Measurements from ENCODE around the gene B3GNT2.
A peak's percentile ranks its signal among the peaks of the same experiment; 100 is the strongest.

The B3GNT2 gene

DNA sequence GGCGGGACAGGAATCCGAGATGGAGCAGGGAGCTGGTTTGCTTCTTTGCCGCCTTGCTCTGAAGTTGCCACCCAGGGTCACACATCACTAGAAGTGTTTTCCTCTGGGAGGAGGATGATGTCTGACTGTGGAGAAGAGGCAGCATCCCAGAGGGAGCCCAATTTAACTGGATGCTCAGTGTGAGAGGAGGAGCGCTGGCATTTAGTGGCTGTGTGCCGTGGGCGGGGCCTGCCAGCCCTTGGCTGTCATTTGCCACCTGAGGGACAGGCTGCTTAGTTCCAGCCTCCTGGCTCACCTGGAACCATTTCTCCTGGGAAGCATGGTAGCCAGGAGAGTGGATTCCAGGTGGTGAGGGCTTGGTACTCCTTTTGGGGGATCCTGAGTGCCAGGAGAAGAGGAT, 9.6 kb downstream of the B3GNT2 start:
- no peaks in the 10 kb centered on the region for H3K9me3 ChIP-seq (ENCODE audit: control insufficient read depth, insufficient read depth, low read depth, low read length)
- ChIA-PET POLR2A (no interaction called here), CTCF (no interaction called here)
- H3K27ac ChIP-seq (ENCODE audit: extremely low read depth, low read depth, low read length): no peak overlapping the region
- H3K4me1 ChIP-seq (ENCODE audit: control insufficient read depth, insufficient read depth, low read length): peaks cover 9% of the 10 kb centered on the region
- H3K4me3 ChIP-seq (ENCODE audit: low read depth, low read length): no peak overlapping the region
- no peak for TF ChIP-seq GLI2 (tag by site-specific recombination; IDR thresholded peaks at IDR 0.05; ENCODE audit: borderline replicate concordance, low read depth)
- no peaks in the 10 kb centered on the region for H3K36me3 ChIP-seq (ENCODE audit: control insufficient read depth in 2 of 2, insufficient read depth in 1 of 2, low read length in 2 of 2)

DNA sequence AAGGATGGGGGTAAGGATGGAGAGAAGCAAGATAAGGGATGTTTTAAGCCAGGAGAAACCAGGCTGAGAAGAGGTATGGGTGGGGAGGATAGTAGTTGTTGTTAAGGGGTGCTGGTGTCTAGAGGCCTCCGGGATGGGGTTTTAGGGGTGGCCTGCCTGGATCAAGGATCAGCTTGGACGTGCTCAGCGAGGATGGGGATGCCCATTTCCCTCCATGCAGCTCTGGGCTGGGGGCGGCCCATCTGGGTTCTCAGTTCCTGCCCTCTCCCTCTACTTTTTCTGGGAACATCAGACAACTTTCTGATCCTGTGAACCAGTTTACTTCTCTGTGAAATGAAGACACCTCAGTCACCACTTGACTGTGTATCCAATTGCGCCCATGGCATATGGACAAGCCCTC, 10.1 kb downstream of the B3GNT2 start:
- Histone ChIP-seq H3K4me1 (ENCODE audit: control insufficient read depth, insufficient read depth, low read length) (peaks cover 8% of the 10 kb centered on the region), H3K36me3 (ENCODE audit: control insufficient read depth in 2 of 2, insufficient read depth in 1 of 2, low read length in 2 of 2) (no peaks in the 10 kb centered on the region), H3K4me3 (ENCODE audit: low read depth, low read length) (no peak overlapping the region), H3K9me3 (ENCODE audit: control insufficient read depth, insufficient read depth, low read depth, low read length) (no peaks in the 10 kb centered on the region), H3K27ac (ENCODE audit: extremely low read depth, low read depth, low read length) (no peak overlapping the region)
- POLR2A ChIA-PET: no interaction called here
- CTCF ChIA-PET: no interaction called here
- TF ChIP-seq ZNF623 (tag by site-specific recombination; IDR thresholded peaks at IDR 0.05): no peak
- no peak for TF ChIP-seq ZNF394 (tag by site-specific recombination; IDR thresholded peaks at IDR 0.05; ENCODE audit: borderline replicate concordance)
- TF ChIP-seq, protein P1, sequence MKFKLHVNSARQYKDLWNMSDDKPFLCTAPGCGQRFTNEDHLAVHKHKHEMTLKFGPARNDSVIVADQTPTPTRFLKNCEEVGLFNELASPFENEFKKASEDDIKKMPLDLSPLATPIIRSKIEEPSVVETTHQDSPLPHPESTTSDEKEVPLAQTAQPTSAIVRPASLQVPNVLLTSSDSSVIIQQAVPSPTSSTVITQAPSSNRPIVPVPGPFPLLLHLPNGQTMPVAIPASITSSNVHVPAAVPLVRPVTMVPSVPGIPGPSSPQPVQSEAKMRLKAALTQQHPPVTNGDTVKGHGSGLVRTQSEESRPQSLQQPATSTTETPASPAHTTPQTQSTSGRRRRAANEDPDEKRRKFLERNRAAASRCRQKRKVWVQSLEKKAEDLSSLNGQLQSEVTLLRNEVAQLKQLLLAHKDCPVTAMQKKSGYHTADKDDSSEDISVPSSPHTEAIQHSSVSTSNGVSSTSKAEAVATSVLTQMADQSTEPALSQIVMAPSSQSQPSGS (tag by site-specific recombination; IDR thresholded peaks at IDR 0.05; ENCODE audit: low read depth): no peak
- TF ChIP-seq ZNF555 (tag by site-specific recombination; conservative IDR thresholded peaks at IDR 0.05): no peak
- TF ChIP-seq, protein P2, sequence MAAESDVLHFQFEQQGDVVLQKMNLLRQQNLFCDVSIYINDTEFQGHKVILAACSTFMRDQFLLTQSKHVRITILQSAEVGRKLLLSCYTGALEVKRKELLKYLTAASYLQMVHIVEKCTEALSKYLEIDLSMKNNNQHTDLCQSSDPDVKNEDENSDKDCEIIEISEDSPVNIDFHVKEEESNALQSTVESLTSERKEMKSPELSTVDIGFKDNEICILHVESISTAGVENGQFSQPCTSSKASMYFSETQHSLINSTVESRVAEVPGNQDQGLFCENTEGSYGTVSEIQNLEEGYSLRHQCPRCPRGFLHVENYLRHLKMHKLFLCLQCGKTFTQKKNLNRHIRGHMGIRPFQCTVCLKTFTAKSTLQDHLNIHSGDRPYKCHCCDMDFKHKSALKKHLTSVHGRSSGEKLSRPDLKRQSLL (tag by site-specific recombination; IDR thresholded peaks at IDR 0.05): no peak
- TF ChIP-seq ZNF585B (tag by site-specific recombination; IDR thresholded peaks at IDR 0.05): no peak
- TF ChIP-seq GFI1B (tag by site-specific recombination; IDR thresholded peaks at IDR 0.05): no peak

DNA sequence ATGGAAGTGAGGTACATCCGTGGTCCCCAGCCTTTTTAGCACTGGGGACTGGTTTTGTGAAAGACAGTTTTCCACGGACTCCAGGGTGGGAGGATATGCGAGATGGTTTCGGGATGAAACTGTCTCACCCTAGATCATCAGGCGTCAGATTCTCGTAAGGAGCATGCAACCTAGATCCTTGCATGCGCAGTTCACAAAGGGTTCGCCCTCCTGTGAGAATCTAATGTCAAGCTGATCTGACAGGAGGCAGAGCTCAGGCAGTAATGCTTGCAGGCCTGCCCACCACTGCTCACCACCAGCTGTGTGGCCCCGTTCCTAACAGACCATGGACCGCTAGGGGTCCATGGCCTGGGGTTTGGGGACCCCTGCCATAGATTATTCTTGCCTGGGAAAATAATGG, 11.6 kb downstream of the B3GNT2 start:
- H3K36me3 ChIP-seq (ENCODE audit: control insufficient read depth in 2 of 2, insufficient read depth in 1 of 2, low read length in 2 of 2): no peaks in the 10 kb centered on the region
- no peak overlapping the region for H3K4me3 ChIP-seq (ENCODE audit: low read depth, low read length)
- no peak overlapping the region for H3K27ac ChIP-seq (ENCODE audit: extremely low read depth, low read depth, low read length)
- ChIA-PET CTCF (no interaction called here), POLR2A (no interaction called here)
- H3K4me1 ChIP-seq (ENCODE audit: control insufficient read depth, insufficient read depth, low read length): peaks cover 4% of the 10 kb centered on the region
- TF ChIP-seq ZNF544 (tag by site-specific recombination; IDR thresholded peaks at IDR 0.05) (no peak), GLIS1 (tag by site-specific recombination; IDR thresholded peaks at IDR 0.05) (peak; percentile 34; the same call in 1 of the 2 replicates), ZIC2 (tag by site-specific recombination; IDR thresholded peaks at IDR 0.05) (peak; percentile 29; the same call in 1 of the 2 replicates), ZNF561 (tag by site-specific recombination; IDR thresholded peaks at IDR 0.05; ENCODE audit: borderline replicate concordance) (no peak)
- TF ChIP-seq, protein P3, sequence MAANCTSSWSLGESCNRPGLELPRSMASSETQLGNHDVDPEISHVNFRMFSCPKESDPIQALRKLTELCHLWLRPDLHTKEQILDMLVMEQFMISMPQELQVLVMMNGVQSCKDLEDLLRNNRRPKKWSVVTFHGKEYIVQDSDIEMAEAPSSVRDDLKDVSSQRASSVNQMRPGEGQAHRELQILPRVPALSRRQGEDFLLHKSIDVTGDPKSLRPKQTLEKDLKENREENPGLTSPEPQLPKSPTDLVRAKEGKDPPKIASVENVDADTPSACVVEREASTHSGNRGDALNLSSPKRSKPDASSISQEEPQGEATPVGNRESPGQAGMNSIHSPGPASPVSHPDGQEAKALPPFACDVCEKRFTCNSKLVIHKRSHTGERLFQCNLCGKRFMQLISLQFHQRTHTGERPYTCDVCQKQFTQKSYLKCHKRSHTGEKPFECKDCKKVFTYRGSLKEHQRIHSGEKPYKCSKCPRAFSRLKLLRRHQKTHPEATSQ (tag by site-specific recombination; IDR thresholded peaks at IDR 0.05): no peak
- TF ChIP-seq, protein P4, sequence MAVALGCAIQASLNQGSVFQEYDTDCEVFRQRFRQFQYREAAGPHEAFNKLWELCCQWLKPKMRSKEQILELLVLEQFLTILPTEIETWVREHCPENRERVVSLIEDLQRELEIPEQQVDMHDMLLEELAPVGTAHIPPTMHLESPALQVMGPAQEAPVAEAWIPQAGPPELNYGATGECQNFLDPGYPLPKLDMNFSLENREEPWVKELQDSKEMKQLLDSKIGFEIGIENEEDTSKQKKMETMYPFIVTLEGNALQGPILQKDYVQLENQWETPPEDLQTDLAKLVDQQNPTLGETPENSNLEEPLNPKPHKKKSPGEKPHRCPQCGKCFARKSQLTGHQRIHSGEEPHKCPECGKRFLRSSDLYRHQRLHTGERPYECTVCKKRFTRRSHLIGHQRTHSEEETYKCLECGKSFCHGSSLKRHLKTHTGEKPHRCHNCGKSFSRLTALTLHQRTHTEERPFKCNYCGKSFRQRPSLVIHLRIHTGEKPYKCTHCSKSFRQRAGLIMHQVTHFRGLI (tag by site-specific recombination; IDR thresholded peaks at IDR 0.05): no peak
- no peaks in the 10 kb centered on the region for H3K9me3 ChIP-seq (ENCODE audit: control insufficient read depth, insufficient read depth, low read depth, low read length)
